BJ (cell line): ENCODE results near the gene ESYT2. TPM values are rescaled to one million over a fixed set of nuclear protein-coding genes. Genes with fewer than 3 reads are reported as not detected.

Experiments used
- CTCF ChIA-PET: fragments of 350-600 bp; formaldehyde crosslinking; extraction: SDS; loops from one replicate; lab custom pipeline; 2021; ENCODE audit warnings: antibody characterized with exemption, inconsistent platforms; lab: Yijun Ruan, JAX
- POLR2A ChIA-PET: fragments of 300-600 bp; sonication (Branson Sonifier 250); formaldehyde crosslinking; extraction: SDS; loops from one replicate; lab custom pipeline; 2021; ENCODE audit warnings: antibody characterized with exemption; lab: Charles Lee
- DNase-seq: peaks from one replicate; pipeline ENCODE4 v3.0.0-alpha.2; 2011; ENCODE audit warnings: low read depth
- H3K27me3 ChIP-seq: 2 replicates; pipeline ENCODE4 v1.6.0; 2011; ENCODE audit warnings: low read length; ENCODE audit not compliant: control insufficient read depth, insufficient read depth
- H3K36me3 ChIP-seq: 2 replicates; pipeline ENCODE4 v1.5.1; 2011; ENCODE audit warnings: low read length; ENCODE audit not compliant: control insufficient read depth, insufficient read depth
- H3K4me3 ChIP-seq: 2 replicates; pipeline ENCODE4 v1.5.1; 2011; ENCODE audit warnings: low read depth, mild to moderate bottlenecking, control low read depth, low read length
- polyA plus RNA-seq: library from polyadenylated mRNA; depleted of rRNA; stranded (reverse); fragments of >200 nt; gene quantifications from 2 replicates; pipeline ENCODE4 v1.2.3, GENCODE V29; 2011
- TF ChIP-seq, protein P1 (sequence below): IDR thresholded peaks from 2 replicates; pipeline ENCODE4 v1.5.1; 2011; ENCODE audit warnings: low read depth, mild to moderate bottlenecking, control low read depth, inconsistent platforms, low read length, moderate library complexity; ENCODE audit not compliant: insufficient read depth

Gene ESYT2
- polyA plus RNA-seq, 1 experiment: 49.2 TPM

DNA sequence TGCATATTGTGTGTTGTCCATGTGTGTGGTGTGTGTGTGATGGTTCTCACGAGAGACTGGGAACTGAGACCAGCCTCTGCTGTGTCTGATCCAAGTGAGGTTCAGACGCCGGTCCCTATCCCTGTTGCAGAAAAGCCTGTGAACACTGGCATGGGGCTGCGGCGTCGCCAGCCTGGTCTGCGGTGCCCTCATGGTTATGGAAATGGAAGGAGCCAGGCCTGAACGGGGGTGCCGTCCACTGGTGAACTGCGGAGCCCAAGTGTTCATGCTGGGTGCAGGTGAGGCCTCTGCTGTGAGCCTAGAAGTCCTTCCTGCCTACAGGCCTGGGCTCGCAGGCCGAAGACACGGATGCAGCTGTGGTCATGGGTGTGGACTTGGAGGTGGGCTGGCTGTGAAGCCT, 106.0 kb downstream of the ESYT2 start:
- Histone ChIP-seq H3K27me3 (no peaks in the 10 kb centered on the region), H3K36me3 (no peaks in the 10 kb centered on the region), H3K4me3 (no peak overlapping the region)
- DNase-seq: no peak
- CTCF ChIA-PET: interaction anchor here (1.2 kb wide), 1 partner anchor 8 kb away, joined by 3 read pairs; no protein-coding TSS in a partner anchor
- TF ChIP-seq, protein P1, sequence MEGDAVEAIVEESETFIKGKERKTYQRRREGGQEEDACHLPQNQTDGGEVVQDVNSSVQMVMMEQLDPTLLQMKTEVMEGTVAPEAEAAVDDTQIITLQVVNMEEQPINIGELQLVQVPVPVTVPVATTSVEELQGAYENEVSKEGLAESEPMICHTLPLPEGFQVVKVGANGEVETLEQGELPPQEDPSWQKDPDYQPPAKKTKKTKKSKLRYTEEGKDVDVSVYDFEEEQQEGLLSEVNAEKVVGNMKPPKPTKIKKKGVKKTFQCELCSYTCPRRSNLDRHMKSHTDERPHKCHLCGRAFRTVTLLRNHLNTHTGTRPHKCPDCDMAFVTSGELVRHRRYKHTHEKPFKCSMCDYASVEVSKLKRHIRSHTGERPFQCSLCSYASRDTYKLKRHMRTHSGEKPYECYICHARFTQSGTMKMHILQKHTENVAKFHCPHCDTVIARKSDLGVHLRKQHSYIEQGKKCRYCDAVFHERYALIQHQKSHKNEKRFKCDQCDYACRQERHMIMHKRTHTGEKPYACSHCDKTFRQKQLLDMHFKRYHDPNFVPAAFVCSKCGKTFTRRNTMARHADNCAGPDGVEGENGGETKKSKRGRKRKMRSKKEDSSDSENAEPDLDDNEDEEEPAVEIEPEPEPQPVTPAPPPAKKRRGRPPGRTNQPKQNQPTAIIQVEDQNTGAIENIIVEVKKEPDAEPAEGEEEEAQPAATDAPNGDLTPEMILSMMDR: no peak
- POLR2A ChIA-PET: no interaction called here

DNA sequence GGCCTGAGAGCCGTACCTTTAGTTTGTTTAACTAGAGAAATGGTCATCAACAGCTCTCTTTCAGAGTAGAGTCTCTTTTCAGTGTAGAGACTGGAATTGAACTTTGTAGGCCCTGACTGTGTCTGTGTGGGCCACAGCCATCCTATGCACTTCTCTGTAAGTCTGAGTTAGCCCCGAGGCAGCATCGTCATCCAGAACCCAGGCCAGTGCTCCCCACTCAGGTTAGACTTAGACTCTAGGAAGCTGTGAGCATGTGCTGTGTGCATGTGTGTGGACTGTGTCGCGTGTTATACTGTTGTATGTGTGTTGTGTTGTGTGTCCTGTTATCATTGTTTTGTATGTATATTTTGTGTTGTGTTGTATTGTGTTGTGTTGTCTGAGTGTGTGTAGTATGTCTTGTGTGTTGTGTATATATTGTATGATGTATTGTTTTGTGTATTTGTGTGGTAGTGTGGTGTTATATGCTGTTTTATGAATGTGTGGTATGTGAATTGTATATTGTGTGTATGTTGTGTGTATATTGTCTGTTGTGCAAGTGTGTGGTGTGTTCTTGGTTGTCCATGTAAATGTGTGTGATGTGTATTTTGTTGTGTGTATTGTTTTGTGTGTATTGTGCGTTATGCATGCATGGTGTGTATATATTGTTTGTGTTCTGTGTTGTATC, 106.6 kb downstream of the ESYT2 start:
- ChIA-PET CTCF (interaction anchor here (1.2 kb wide), 1 partner anchor 7 kb away, joined by 3 read pairs; no protein-coding TSS in a partner anchor), POLR2A (no interaction called here)

DNA sequence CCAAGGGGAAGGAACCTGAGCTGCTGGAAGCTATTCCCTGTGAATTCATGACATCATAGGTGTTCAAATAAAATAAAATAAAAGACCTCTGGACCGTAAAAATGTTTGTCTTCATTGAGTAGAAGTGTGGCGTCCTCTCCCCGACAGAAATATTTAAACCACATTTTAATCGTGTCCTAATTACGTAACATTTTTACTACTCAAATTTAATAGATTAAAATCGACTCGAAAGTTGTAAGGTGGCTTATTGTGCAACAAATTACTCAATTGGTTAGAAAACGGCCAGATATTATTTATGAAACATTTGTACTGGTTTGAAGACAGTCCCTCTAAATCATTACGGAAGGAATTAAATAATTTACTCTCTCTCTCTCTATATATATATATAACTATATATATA, 109.2 kb downstream of the ESYT2 start:
- CTCF ChIA-PET: interaction anchor here (1.0 kb wide), 1 partner anchor 240 kb away, joined by 3 read pairs; no protein-coding TSS in a partner anchor

More for the DNA sequence above, 106.6 kb downstream of the ESYT2 start:
- TF ChIP-seq, protein P1: no peak
- no peak overlapping the region for H3K4me3 ChIP-seq
- no peaks in the 10 kb centered on the region for H3K27me3 ChIP-seq
- no peak for DNase-seq
- no peaks in the 10 kb centered on the region for H3K36me3 ChIP-seq

DNA sequence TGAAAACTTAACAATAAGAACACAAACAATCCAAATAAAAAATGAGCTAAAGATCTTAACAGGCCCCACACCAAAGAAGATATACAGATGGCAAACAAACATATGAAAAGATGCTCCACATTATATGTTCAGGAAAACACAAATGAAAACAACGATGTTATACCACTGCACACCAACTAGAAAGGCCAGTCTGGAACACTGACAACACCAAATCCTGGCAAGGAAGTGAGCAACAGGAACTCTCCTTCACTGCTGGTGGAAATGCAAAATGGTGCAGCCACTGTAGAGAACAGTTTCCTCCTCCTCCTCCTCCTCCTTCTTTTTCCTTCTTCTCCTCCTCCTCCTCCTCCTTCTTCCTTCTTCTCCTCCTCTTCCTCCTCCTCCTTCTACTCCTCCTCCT, 112.5 kb downstream of the ESYT2 start:
- ChIA-PET POLR2A (no interaction called here), CTCF (no interaction called here)
- H3K36me3 ChIP-seq: no peaks in the 10 kb centered on the region
- no peak for DNase-seq
- H3K4me3 ChIP-seq: no peak overlapping the region
- no peaks in the 10 kb centered on the region for H3K27me3 ChIP-seq
- TF ChIP-seq, protein P1: no peak

More for the DNA sequence above, 109.2 kb downstream of the ESYT2 start:
- Histone ChIP-seq H3K27me3 (no peaks in the 10 kb centered on the region), H3K36me3 (no peaks in the 10 kb centered on the region), H3K4me3 (no peak overlapping the region)
- DNase-seq: no peak
- TF ChIP-seq, protein P1: no peak
- POLR2A ChIA-PET: no interaction called here

DNA sequence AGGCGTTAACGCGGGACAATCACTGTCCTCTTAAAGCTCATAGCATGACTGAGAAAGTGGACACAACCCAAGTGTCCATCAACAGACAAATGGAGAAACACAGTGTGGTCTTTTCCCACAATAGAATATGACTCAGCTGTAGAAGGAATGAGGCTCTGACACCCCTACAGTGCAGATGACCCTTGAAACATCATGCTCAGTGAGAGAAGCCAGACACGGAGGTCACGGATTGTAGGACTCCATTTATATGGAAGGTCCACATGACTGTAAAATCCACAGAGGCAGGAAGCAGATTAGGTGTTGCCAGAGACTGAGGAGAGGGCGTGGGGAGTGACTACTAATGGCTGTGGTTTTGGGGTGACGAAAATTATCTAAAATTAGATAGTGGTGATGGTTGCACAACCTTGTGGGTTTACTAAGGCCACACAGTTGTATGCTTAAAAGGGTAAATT, 118.6 kb downstream of the ESYT2 start:
- CTCF ChIA-PET: interaction anchor here (1.2 kb wide), 1 partner anchor 30 kb away, joined by 3 read pairs; no protein-coding TSS in a partner anchor
- Histone ChIP-seq H3K27me3 (no peaks in the 10 kb centered on the region), H3K4me3 (no peak overlapping the region), H3K36me3 (no peaks in the 10 kb centered on the region)
- TF ChIP-seq, protein P1: no peak
- POLR2A ChIA-PET: no interaction called here
- no peak for DNase-seq
